ENCODE data around the gene EXOC8.

EXOC8 gene

DNA sequence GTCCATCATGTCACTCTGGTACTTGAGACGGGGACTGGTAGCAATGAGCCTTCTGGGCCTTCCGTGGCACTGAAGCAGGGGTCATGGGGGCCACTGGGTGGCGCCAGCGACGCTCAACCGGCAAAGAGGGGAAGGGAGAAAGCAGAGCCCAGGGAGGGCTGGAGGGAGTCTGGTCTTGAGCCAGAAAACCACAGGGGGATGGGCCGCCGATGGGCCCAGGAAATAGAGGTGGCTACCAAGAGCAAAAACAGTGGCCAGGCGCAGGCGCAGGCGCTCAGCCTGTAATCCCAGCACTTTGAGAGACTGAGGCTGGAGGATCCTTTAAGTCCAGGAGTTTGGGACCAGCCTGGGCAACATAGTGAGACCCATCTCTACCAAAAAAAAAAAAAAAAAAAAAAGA lies 21.8 kb downstream of the EXOC8 start:
- H3K27ac ChIP-seq = no peak overlapping the region
- TF ChIP-seq, protein P1, sequence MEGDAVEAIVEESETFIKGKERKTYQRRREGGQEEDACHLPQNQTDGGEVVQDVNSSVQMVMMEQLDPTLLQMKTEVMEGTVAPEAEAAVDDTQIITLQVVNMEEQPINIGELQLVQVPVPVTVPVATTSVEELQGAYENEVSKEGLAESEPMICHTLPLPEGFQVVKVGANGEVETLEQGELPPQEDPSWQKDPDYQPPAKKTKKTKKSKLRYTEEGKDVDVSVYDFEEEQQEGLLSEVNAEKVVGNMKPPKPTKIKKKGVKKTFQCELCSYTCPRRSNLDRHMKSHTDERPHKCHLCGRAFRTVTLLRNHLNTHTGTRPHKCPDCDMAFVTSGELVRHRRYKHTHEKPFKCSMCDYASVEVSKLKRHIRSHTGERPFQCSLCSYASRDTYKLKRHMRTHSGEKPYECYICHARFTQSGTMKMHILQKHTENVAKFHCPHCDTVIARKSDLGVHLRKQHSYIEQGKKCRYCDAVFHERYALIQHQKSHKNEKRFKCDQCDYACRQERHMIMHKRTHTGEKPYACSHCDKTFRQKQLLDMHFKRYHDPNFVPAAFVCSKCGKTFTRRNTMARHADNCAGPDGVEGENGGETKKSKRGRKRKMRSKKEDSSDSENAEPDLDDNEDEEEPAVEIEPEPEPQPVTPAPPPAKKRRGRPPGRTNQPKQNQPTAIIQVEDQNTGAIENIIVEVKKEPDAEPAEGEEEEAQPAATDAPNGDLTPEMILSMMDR (IDR thresholded peaks at IDR 0.05) = peak; percentile 86
- TF ChIP-seq ZFX (IDR thresholded peaks at IDR 0.05; ENCODE audit: borderline replicate concordance) = no peak

DNA sequence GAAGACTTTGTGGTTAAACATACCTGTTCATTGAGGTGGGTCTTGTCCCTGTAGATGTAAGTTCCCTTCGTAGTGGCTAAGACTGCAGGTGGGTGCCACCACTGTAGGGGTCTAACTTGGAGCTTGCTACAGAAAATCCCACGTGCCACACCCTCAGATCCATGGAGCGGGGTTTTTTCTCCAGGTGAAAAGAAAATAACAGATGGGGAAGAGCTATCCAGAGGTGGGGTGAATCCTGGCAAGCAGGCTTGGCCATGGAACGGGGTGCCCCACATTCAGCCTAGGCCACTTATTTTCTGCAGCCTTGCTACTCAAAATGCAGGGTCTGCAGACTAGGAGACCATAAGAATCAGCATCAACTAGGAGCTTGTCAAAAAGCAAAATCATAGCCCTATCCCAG lies 24.0 kb downstream of the EXOC8 start:
- TF ChIP-seq ZFX (IDR thresholded peaks at IDR 0.05; ENCODE audit: borderline replicate concordance) = no peak
- H3K27ac ChIP-seq = no peak overlapping the region

DNA sequence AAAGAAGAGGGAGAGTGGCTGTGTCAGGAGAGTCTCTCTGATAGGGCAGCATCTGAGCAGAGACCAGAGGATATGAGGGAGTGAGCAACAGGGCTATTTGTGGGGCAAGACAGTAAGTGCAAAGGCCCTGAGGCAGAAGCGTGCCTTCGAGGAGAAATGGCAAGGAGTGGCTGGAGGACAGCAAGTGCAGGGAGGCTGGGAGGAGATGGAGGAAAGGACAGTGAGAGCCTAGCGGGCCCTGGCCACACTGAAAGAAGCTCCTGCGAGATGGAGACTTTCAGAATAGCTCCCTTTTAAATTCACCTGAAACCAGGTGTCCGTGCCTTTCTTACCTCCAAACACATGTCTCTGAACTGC lies 25.2 kb downstream of the EXOC8 start:
- no peak overlapping the region for H3K27ac ChIP-seq
- TF ChIP-seq, protein P1 (IDR thresholded peaks at IDR 0.05) = no peak
- no peak for TF ChIP-seq ZFX (IDR thresholded peaks at IDR 0.05; ENCODE audit: borderline replicate concordance)

DNA sequence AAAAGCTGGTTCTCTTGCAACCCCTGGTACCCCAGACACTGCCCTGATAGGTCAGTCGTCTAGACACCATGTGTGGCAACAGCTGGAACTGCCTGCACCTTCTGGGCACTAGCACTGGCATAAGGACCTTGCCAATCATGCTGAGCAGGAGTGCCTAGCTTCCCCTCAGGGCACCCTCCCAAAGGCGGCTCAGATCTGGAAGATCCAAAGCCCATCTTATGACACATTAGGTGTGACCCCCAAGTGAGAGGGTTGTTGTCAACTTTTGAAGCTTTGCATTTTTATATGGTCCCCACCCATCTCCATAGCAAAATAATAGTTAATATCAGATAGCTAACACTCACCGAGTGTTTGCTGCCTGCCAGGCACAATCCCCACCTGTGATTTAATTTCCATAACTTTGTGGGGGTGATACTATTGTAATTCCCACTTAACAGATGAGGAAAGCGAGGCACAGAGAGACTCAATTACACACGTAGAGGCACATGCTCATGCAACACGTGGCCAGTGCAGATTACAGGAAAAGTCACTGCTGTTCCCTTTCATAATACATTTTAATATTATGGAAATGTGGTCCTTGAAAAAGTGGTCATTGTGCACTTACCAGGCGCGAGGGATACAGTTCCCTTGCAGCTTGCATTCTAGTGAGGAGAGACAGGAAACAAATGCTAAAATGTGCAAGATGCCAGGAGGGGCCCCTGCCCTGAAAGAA lies 25.8 kb downstream of the EXOC8 start:
- no peak overlapping the region for H3K27ac ChIP-seq
- TF ChIP-seq, protein P1 (IDR thresholded peaks at IDR 0.05) = no peak
- no peak for TF ChIP-seq ZFX (IDR thresholded peaks at IDR 0.05; ENCODE audit: borderline replicate concordance)

DNA sequence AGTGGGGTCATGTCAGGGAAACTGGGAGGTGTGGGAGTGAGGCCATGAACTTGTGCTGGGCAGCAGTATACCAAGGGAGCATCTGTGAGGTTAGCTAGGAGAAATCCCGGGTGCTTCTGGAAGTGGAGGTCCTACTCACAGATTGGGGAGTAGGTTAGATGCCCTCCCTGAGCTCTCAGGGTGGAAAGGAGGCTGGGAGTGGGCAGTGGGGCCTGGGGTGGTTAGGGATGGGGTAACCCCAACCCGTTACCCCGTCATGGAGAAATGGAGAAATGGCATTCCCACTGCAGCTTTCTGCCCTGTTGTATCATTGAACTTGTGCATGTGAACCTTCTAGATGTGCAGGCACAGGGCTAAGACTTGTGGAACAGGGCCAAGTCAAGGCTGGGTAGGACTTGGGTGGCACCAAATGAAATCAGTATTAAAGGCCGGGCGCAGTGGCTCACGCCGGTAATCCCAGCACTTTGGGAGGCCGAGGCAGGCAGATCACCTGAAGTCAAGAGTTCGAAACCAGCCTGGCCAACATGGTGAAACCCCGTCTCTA lies 27.2 kb downstream of the EXOC8 start:
- no peak for TF ChIP-seq ZFX (IDR thresholded peaks at IDR 0.05; ENCODE audit: borderline replicate concordance)
- TF ChIP-seq, protein P1 (IDR thresholded peaks at IDR 0.05) = no peak

DNA sequence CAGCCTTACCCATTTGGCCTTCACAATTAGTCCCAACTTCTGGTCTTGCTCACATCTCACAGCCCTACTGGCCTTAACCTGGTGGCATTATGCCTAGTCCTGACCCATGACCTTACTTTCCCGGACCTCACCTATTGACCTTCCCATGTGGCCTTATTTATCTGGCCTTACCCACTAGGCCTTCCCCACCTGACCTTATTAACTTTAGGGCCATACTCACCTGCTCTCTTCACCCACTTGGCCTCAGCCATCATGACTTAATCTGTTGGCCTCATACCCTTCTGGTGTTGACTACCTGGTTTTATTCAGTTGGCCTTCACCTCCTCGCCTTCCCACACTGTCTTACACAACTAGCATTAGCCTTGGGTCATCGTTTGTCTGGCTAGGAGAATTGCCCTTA lies 35.7 kb downstream of the EXOC8 start:
- no peak for TF ChIP-seq ZFX (IDR thresholded peaks at IDR 0.05; ENCODE audit: borderline replicate concordance)
- TF ChIP-seq, protein P1 (IDR thresholded peaks at IDR 0.05) = no peak
- H3K27ac ChIP-seq = no peak overlapping the region

More for the DNA sequence above, 27.2 kb downstream of the EXOC8 start:
- no peak overlapping the region for H3K27ac ChIP-seq

DNA sequence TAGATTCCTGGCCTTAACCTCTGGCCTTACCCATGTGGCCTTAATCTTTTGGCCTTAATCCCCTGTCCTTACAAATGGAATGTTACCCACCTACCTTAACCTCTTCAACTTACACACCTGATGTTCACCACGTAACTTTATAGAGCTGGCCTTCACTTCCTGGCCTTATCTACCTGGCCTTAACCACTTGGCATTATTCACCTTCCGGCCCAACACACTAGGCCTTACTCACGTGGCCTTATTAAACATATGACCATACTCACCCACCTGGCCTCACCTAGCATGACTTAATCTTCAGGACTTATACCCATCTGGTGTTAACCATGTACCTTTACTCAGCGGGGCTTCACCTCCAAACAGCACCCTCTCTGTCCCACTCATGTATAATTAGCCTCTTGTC lies 41.7 kb downstream of the EXOC8 start:
- H3K27ac ChIP-seq = no peak overlapping the region
- TF ChIP-seq, protein P1 (IDR thresholded peaks at IDR 0.05) = no peak
- TF ChIP-seq ZFX (IDR thresholded peaks at IDR 0.05; ENCODE audit: borderline replicate concordance) = no peak

Data from 22Rv1 (cell line).